ENCODE results near the gene CAPZA1.

DNA sequence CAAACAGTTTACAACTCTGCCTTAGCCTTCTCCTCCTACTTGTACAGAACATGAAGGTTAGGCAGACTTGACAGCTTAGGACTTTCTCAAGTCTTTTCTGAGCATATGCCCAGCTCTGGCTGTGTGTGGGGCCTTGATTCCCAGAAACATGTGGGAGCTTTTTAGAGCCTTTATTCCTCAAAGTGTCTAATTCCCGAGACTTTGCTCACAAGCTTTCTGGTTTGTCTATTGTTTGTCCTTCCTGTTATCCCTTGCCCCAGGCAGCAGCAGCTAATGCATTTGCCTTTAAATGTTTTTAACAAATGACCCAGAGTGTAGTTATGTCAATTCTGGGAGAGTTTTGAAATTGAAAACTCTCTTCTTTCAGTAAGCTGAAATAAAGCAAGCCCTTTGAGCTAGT, 29.9 kb upstream of the CAPZA1 start:
- TF ChIP-seq, protein P1, sequence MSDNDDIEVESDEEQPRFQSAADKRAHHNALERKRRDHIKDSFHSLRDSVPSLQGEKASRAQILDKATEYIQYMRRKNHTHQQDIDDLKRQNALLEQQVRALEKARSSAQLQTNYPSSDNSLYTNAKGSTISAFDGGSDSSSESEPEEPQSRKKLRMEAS (IDR thresholded peaks at IDR 0.05): no peak
- TF ChIP-seq TAF1 (conservative IDR thresholded peaks at IDR 0.05) (no peak), GABPA (IDR thresholded peaks at IDR 0.05 in 1 of 2, conservative IDR thresholded peaks at IDR 0.05 in 1 of 2) (no peak), RAD21 (IDR thresholded peaks at IDR 0.05) (no peak), YY1 (IDR thresholded peaks at IDR 0.05) (no peak), JUND (IDR thresholded peaks at IDR 0.05) (no peak)
- TF ChIP-seq, protein P2, sequence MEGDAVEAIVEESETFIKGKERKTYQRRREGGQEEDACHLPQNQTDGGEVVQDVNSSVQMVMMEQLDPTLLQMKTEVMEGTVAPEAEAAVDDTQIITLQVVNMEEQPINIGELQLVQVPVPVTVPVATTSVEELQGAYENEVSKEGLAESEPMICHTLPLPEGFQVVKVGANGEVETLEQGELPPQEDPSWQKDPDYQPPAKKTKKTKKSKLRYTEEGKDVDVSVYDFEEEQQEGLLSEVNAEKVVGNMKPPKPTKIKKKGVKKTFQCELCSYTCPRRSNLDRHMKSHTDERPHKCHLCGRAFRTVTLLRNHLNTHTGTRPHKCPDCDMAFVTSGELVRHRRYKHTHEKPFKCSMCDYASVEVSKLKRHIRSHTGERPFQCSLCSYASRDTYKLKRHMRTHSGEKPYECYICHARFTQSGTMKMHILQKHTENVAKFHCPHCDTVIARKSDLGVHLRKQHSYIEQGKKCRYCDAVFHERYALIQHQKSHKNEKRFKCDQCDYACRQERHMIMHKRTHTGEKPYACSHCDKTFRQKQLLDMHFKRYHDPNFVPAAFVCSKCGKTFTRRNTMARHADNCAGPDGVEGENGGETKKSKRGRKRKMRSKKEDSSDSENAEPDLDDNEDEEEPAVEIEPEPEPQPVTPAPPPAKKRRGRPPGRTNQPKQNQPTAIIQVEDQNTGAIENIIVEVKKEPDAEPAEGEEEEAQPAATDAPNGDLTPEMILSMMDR (IDR thresholded peaks at IDR 0.05; ENCODE audit: low read depth, low read length, missing input control): no peak
- TF ChIP-seq, protein P3, sequence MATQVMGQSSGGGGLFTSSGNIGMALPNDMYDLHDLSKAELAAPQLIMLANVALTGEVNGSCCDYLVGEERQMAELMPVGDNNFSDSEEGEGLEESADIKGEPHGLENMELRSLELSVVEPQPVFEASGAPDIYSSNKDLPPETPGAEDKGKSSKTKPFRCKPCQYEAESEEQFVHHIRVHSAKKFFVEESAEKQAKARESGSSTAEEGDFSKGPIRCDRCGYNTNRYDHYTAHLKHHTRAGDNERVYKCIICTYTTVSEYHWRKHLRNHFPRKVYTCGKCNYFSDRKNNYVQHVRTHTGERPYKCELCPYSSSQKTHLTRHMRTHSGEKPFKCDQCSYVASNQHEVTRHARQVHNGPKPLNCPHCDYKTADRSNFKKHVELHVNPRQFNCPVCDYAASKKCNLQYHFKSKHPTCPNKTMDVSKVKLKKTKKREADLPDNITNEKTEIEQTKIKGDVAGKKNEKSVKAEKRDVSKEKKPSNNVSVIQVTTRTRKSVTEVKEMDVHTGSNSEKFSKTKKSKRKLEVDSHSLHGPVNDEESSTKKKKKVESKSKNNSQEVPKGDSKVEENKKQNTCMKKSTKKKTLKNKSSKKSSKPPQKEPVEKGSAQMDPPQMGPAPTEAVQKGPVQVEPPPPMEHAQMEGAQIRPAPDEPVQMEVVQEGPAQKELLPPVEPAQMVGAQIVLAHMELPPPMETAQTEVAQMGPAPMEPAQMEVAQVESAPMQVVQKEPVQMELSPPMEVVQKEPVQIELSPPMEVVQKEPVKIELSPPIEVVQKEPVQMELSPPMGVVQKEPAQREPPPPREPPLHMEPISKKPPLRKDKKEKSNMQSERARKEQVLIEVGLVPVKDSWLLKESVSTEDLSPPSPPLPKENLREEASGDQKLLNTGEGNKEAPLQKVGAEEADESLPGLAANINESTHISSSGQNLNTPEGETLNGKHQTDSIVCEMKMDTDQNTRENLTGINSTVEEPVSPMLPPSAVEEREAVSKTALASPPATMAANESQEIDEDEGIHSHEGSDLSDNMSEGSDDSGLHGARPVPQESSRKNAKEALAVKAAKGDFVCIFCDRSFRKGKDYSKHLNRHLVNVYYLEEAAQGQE (IDR thresholded peaks at IDR 0.05): no peak
- TF ChIP-seq, protein P4, sequence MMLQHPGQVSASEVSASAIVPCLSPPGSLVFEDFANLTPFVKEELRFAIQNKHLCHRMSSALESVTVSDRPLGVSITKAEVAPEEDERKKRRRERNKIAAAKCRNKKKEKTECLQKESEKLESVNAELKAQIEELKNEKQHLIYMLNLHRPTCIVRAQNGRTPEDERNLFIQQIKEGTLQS (IDR thresholded peaks at IDR 0.05): no peak
